Thoracic aorta (tissue), 2 donors: ENCODE results near the gene RAD17. TPM values are rescaled to one million over a fixed set of nuclear protein-coding genes. Genes with fewer than 3 reads are reported as not detected.
"Not testable (repeated sequence)": the region's sequence is repeated elsewhere in the genome, so short reads cannot be mapped to it uniquely, and the experiment has no call there.

ENCODE experiments used
- ATAC-seq: fragments of 150-250 bp; one replicate; pipeline ENCODE4 v1.8.0; 2017; ENCODE audit warnings: low read depth; ENCODE audit not compliant: insufficient number of reproducible peaks, low FRiP score
- DNase-seq: peaks from one replicate; pipeline ENCODE4 v3.0.0-alpha.2; 2020; ENCODE audit warnings: low spot score
- H3K27ac ChIP-seq, 2 donors: fragments of 200-600 bp; sonication (generic); 1 replicate in 1 of 2; 2 replicates in 1 of 2; pipeline ENCODE4 v1.5.1; 2016; ENCODE audit warnings: mild to moderate bottlenecking in 2 of 2, moderate library complexity in 2 of 2
- H3K27me3 ChIP-seq: fragments of 200-600 bp; sonication (generic); replicated peaks from 2 replicates; pipeline ENCODE4 v1.6.0; 2016; ENCODE audit warnings: mild to moderate bottlenecking; ENCODE audit not compliant: insufficient read depth
- H3K36me3 ChIP-seq: fragments of 200-600 bp; sonication (generic); one replicate; pipeline ENCODE4 v1.5.1; 2016
- H3K4me1 ChIP-seq, 2 donors: fragments of 200-600 bp; sonication (generic); 1 replicate in 1 of 2; 2 replicates in 1 of 2; pipeline versions ENCODE4 v1.5.1 to v1.6.0; 2016; ENCODE audit warnings: low read depth in 2 of 2, mild to moderate bottlenecking in 1 of 2; ENCODE audit not compliant: control insufficient read depth in 1 of 2
- H3K4me3 ChIP-seq: fragments of 200-600 bp; sonication (generic); 2 replicates; pipeline ENCODE4 v1.5.1; 2016; ENCODE audit warnings: mild to moderate bottlenecking
- H3K9me3 ChIP-seq: fragments of 200-600 bp; sonication (generic); 2 replicates; pipeline ENCODE4 v1.5.1; 2016
- CTCF ChIP-seq: fragments of 200-600 bp; sonication (generic); IDR thresholded peaks from one replicate; pipeline ENCODE4 v1.5.1; 2019; ENCODE audit warnings: antibody characterized with exemption
- total RNA-seq, 2 donors: library from RNA; depleted of rRNA; stranded (reverse); fragments of >200 nt; gene quantifications; one replicate each; pipeline versions ENCODE4 v1.1.0 to v1.2.3, GENCODE V29; 2016

Gene RAD17
- total RNA-seq, 2 donors from 2014 or later = 19.4 to 23.9 TPM

DNA sequence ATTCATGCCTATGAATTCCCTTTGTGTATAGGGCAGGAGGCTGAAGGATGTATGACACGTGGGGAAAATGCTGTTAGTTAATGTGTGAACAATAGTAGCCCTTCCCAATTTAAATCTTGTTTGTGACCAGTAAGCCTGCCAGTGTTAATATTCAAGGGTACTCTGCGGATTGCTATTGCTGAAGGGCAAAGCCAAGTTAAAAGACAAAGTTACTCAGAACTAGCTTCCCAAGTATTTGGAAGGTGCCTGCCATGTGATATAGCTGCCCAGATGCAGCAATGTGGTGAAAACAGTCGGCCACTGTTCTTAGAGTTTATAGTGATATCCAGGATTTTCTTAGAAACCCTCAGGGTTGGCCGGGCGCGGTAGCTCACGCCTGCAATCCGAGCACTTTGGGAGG lies 79.9 kb downstream of the RAD17 start:
- DNase-seq (no peak), ATAC-seq (no peak)
- Histone ChIP-seq H3K4me3 (no peak overlapping the region), H3K27ac (no peak overlapping the region), H3K36me3 (no peaks in the 10 kb centered on the region), H3K27me3 (no peaks in the 10 kb centered on the region), H3K4me1 (no peaks in the 10 kb centered on the region), H3K9me3 (no peaks in the 10 kb centered on the region)
- TF ChIP-seq CTCF = no peak

GRCh38 chr5:69450116-69450515 lies 80.5 kb downstream of the RAD17 start:
- DNase-seq = no peak
- Histone ChIP-seq H3K36me3 (no peaks in the 10 kb centered on the region), H3K4me1 (no peaks in the 10 kb centered on the region), H3K27ac (no peak overlapping the region), H3K9me3 (no peaks in the 10 kb centered on the region), H3K4me3 (no peak overlapping the region), H3K27me3 (no peaks in the 10 kb centered on the region)
- no peak for ATAC-seq
- TF ChIP-seq CTCF = no peak

GRCh38 chr5:69450527-69450926 lies 80.9 kb downstream of the RAD17 start:
- H3K9me3 ChIP-seq, ATAC-seq, DNase-seq, H3K36me3 ChIP-seq, H3K27ac ChIP-seq, H3K27me3 ChIP-seq, H3K4me1 ChIP-seq, H3K4me3 ChIP-seq: not testable (repeated sequence)

DNA sequence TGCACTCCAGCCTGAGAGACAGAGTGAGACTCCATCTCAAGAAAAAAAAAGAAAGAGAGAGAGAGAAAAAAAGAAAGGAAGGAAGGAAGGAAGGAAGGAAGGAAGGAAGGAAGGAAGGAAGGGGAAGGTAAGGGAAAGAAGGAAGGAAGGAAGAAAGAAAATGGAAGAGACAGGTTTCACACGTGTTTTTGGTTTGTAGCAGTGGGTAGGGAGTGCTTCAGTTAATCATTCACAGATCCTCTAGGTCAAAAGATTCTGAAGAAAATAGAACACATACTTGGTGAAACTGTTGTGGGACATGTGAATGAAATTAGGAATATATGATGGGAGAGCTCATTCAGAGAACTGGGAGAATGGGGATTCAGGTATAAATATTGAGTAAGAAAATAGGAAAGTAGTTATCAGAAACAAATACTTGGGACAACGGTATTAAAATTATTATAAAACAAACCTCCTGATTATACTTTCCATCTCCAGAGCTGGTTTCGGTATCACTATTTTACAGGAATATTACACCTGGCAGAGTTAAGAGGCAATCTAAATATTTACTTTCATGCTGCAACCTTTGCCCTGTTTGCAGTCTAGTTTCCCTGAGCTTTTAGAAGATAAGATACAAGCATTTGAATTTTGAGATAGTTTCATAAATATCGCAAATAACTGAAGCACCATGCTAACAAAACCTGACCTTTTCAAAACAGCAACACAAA lies 82.5 kb downstream of the RAD17 start:
- Histone ChIP-seq H3K9me3 (no peaks in the 10 kb centered on the region), H3K36me3 (no peaks in the 10 kb centered on the region), H3K4me3 (no peak overlapping the region), H3K27ac (no peak overlapping the region), H3K27me3 (no peaks in the 10 kb centered on the region), H3K4me1 (no peaks in the 10 kb centered on the region)
- ATAC-seq (no peak), DNase-seq (no peak)
- TF ChIP-seq CTCF = no peak

DNA sequence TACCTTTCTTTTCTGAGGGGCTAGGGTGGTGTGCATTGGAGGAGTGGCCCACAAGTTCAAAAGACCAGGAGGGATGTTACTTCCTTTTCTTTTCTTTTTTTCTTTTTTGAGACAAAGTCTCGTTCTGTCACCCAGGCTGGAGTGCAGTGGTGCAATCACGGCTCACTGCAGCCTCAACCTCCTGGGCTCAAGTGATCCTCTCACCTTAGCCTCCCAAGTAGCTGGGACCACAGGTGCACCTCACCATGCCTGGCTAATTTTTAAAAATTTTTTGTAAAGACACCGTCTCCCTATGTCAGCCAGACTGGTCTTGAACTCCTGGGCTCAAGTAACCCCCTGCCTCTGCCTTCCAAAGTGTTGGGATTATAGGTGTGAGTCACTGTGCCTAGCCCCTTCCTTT lies 83.9 kb downstream of the RAD17 start:
- peak; percentile 20 for ATAC-seq
- not testable (repeated sequence) for H3K4me3 ChIP-seq, H3K27me3 ChIP-seq, H3K36me3 ChIP-seq, H3K27ac ChIP-seq, H3K9me3 ChIP-seq, DNase-seq, H3K4me1 ChIP-seq

GRCh38 chr5:69454460-69455249 lies 85.0 kb downstream of the RAD17 start:
- no peaks in the 10 kb centered on the region for H3K9me3 ChIP-seq
- H3K36me3 ChIP-seq = no peaks in the 10 kb centered on the region
- H3K4me1 ChIP-seq = no peaks in the 10 kb centered on the region
- ATAC-seq (no peak), DNase-seq (no peak)
- no peak overlapping the region for H3K4me3 ChIP-seq
- no peak overlapping the region for H3K27ac ChIP-seq
- no peaks in the 10 kb centered on the region for H3K27me3 ChIP-seq
- no peak for TF ChIP-seq CTCF

DNA sequence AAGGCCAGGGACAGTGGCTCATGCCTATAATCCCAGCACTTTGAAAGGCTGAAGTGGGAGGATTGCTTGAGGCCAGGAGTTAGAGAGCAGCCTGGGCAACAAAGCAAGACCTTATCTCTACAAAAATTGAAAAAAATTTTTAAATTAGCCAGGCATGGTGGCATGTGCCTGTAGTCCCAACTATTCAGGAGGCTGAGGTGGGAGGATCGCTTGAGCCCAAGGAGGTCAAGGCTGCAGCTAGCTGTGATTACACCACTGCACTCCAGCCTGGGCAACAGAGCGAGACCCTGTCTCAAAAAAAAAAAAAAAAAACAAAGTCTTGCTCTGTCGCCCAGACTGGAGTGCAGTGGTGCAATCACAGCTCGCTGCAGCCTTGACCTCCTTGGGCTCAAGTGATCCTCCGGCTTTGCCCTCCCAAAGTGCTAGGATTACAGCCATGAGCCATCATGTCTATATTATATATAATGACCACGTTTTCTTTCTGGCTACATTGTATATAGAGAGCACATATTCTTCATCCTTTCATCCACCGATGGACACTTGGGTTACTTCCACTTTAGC lies 85.9 kb downstream of the RAD17 start:
- not testable (repeated sequence) for H3K27ac ChIP-seq, ATAC-seq

More for the DNA sequence above, 85.9 kb downstream of the RAD17 start:
- not testable (repeated sequence) for H3K4me1 ChIP-seq, H3K27me3 ChIP-seq, DNase-seq, H3K36me3 ChIP-seq, H3K9me3 ChIP-seq, H3K4me3 ChIP-seq
